Endothelial cell (in vitro differentiated cells): ENCODE results near the gene ITGB2. TPM values are rescaled to one million over a fixed set of nuclear protein-coding genes. Genes with fewer than 3 reads are reported as not detected.
"Not testable (repeated sequence)": the region's sequence is repeated elsewhere in the genome, so short reads cannot be mapped to it uniquely, and the experiment has no call there.

Experiments used
- DNase-seq: peaks from one replicate; pipeline ENCODE4 v3.0.0; 2021; ENCODE audit warnings: low spot score
- H3K27ac Mint-ChIP-seq: one replicate; pipeline ENCODE4 v1.8.0; 2021; ENCODE audit warnings: mixed read lengths, inconsistent platforms; ENCODE audit not compliant: unreplicated experiment
- H3K27me3 Mint-ChIP-seq: one replicate; pipeline ENCODE4 v1.8.0; 2021; ENCODE audit warnings: mild to moderate bottlenecking, moderate library complexity, mixed read lengths, inconsistent platforms; ENCODE audit not compliant: unreplicated experiment
- H3K36me3 Mint-ChIP-seq: one replicate; pipeline ENCODE4 v1.8.0; 2021; ENCODE audit warnings: mild to moderate bottlenecking, low read depth, mixed read lengths, inconsistent platforms; ENCODE audit not compliant: unreplicated experiment
- H3K4me1 Mint-ChIP-seq: one replicate; pipeline ENCODE4 v1.8.0; 2021; ENCODE audit warnings: mild to moderate bottlenecking, mixed read lengths, inconsistent platforms; ENCODE audit not compliant: unreplicated experiment
- H3K4me3 Mint-ChIP-seq: one replicate; pipeline ENCODE4 v1.8.0; 2021; ENCODE audit warnings: mild to moderate bottlenecking, mixed read lengths, inconsistent platforms; ENCODE audit not compliant: unreplicated experiment
- H3K9me3 Mint-ChIP-seq: one replicate; pipeline ENCODE4 v1.8.0; 2021; ENCODE audit warnings: mixed read lengths, inconsistent platforms; ENCODE audit not compliant: unreplicated experiment
- total RNA-seq: library from RNA; stranded (reverse); fragmentation: NEBNext Ultra II Directional; extraction: Animal tissue kit (Norgen Biotek cat#: 25700); gene quantifications from one replicate; pipeline ENCODE4 v1.2.1, GENCODE V29; 2021; ENCODE audit not compliant: unreplicated experiment
- TF ChIP-seq, protein P1 (sequence below): fragments of 200-600 bp; sonication (generic); IDR thresholded peaks from one replicate; pipeline ENCODE4 v1.5.0; 2021; ENCODE audit warnings: antibody characterized with exemption; ENCODE audit not compliant: unreplicated experiment

Gene ITGB2
- total RNA-seq, 1 donor from 2014 or later: 21.3 TPM

DNA sequence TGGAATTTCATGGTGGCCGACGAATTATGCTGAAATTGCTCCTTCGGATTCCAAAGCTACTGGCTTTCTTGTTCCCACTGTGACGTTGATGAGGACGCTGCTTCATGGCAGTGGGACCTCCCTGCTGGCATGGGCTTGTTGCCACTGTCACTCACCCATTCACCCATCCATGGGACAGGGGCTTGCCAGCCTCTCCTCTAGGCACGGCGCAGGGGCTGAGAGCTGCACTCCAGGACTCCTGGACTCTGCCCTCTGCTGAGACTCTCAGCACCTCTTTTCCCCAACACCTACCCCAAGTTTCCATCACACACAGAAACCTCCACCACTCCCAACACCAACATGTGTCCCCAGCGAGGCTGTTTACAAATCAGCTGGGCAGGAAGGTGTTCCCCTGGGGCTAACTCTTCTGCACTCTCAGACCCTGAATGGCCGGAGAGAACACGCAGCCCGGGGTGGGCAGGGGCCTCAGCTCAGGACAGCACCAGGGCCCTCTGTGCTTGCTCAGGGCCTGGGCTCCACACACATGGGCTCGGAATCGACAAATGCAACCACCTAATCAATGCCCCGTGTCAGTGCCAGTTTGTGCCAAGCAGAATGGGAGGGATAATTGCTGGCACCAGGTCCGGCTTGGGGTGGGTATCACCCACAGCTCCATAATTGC, 3.1 kb downstream of the ITGB2 start:
- H3K4me1 Mint-ChIP-seq: peaks cover 18% of the 10 kb centered on the region
- DNase-seq: no peak
- no peak overlapping the region for H3K4me3 Mint-ChIP-seq
- H3K9me3 Mint-ChIP-seq: no peaks in the 10 kb centered on the region
- H3K27ac Mint-ChIP-seq: no peak overlapping the region
- H3K27me3 Mint-ChIP-seq: peaks cover 9% of the 10 kb centered on the region
- H3K36me3 Mint-ChIP-seq: no peaks in the 10 kb centered on the region
- TF ChIP-seq, protein P1, sequence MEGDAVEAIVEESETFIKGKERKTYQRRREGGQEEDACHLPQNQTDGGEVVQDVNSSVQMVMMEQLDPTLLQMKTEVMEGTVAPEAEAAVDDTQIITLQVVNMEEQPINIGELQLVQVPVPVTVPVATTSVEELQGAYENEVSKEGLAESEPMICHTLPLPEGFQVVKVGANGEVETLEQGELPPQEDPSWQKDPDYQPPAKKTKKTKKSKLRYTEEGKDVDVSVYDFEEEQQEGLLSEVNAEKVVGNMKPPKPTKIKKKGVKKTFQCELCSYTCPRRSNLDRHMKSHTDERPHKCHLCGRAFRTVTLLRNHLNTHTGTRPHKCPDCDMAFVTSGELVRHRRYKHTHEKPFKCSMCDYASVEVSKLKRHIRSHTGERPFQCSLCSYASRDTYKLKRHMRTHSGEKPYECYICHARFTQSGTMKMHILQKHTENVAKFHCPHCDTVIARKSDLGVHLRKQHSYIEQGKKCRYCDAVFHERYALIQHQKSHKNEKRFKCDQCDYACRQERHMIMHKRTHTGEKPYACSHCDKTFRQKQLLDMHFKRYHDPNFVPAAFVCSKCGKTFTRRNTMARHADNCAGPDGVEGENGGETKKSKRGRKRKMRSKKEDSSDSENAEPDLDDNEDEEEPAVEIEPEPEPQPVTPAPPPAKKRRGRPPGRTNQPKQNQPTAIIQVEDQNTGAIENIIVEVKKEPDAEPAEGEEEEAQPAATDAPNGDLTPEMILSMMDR: no peak

DNA sequence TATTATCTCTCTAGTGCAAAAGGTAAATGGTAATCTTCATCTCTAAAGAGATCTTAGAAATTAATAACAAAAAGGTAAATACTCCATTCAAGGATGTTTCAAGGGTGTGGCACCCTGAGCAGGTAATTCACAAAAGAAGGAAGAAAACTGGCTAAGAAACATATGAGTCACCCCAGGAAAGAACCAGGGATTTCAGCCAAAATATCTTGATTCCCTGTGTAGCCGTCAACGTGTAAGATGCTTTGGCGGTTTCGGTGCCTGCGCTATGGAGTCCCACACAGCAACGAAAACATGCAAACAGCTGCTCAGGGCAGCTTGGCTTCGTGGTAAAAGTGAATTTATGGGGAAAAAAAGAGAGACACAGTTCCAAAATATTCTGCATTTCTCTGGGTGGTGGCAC, 3.7 kb downstream of the ITGB2 start:
- peaks cover 18% of the 10 kb centered on the region for H3K4me1 Mint-ChIP-seq
- TF ChIP-seq, protein P1: no peak
- no peak overlapping the region for H3K27ac Mint-ChIP-seq
- H3K36me3 Mint-ChIP-seq: no peaks in the 10 kb centered on the region
- peaks cover 9% of the 10 kb centered on the region for H3K27me3 Mint-ChIP-seq
- H3K4me3 Mint-ChIP-seq: no peak overlapping the region
- no peak for DNase-seq
- H3K9me3 Mint-ChIP-seq: no peaks in the 10 kb centered on the region

DNA sequence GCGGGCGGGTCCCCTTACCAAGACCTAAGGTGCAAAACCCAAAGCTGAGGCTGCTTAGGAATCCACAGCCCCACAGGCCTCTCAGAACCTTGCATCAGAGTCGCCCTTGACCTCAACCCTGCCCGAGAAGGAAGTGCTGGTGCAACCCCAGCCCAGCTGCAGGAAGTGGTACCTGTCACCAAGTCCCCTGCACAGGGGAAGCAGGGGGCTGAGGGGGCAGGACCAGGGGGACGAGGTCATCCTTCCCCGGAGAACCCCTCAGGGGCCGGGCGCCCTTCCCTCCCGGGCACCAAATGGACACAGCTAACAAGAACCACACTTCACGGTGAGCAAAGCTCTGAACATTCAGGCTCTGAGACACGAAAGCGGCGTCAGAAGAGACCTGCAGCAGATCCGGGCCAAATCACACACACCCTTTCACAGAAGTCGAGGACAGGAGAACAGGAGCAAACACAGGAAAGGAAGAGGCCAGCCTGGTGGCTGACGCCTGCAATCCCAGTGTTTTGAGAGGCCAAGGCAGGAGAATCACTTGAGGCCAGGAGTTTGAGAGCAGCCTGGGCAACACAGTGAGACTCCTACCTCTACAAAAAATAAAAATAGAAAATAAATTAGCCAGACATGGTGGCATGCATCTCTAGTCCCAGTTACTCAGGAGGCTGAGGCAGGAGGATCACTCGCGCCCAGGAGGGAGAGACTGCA, 6.4 kb downstream of the ITGB2 start:
- Mint-ChIP-seq H3K4me3 (no peak overlapping the region), H3K4me1 (peaks cover 10% of the 10 kb centered on the region), H3K27ac (no peak overlapping the region), H3K9me3 (no peaks in the 10 kb centered on the region), H3K36me3 (no peaks in the 10 kb centered on the region), H3K27me3 (peaks cover 7% of the 10 kb centered on the region)
- DNase-seq: no peak
- TF ChIP-seq, protein P1: no peak

DNA sequence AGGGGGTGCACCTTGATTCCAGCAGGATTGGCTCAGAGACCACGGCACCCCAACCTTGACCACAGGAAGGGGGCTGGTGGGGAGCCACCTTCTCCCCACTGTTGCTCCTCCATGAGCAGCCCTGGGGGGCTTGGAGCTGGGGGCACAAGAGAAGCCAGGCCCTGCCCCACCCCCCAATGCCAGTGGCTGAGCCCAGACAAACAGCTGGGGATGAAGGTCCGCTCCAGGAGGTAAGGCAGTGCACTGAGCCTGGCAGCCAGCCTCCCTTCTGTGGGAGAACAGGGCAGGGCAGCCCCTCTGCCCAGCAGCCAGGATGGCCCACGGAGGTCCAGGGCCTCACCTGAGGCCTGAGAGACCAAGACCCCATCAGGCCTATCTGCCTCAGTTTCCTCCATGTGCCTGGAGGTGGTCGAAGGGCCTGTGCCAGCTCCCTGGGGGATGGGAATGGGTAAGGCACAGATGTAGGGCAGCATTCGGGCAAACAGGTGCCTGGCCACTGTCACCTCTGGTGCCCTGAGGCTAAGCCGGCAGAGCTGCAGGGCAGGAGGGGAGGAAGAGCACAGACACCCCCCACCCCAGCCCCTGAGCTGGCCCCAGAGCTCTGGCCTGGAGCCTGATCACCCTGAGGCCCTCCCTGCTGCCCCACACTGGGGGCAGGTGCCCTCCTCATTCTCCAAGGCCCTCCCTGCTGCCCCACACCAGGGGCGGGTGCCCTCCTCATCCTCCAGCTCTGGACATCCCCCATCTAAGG, 7.1 kb downstream of the ITGB2 start:
- no peaks in the 10 kb centered on the region for H3K36me3 Mint-ChIP-seq
- H3K27me3 Mint-ChIP-seq: peaks cover 7% of the 10 kb centered on the region
- no peak for DNase-seq
- TF ChIP-seq, protein P1: no peak
- no peak overlapping the region for H3K4me3 Mint-ChIP-seq
- peaks cover 10% of the 10 kb centered on the region for H3K4me1 Mint-ChIP-seq
- no peak overlapping the region for H3K27ac Mint-ChIP-seq
- no peaks in the 10 kb centered on the region for H3K9me3 Mint-ChIP-seq

DNA sequence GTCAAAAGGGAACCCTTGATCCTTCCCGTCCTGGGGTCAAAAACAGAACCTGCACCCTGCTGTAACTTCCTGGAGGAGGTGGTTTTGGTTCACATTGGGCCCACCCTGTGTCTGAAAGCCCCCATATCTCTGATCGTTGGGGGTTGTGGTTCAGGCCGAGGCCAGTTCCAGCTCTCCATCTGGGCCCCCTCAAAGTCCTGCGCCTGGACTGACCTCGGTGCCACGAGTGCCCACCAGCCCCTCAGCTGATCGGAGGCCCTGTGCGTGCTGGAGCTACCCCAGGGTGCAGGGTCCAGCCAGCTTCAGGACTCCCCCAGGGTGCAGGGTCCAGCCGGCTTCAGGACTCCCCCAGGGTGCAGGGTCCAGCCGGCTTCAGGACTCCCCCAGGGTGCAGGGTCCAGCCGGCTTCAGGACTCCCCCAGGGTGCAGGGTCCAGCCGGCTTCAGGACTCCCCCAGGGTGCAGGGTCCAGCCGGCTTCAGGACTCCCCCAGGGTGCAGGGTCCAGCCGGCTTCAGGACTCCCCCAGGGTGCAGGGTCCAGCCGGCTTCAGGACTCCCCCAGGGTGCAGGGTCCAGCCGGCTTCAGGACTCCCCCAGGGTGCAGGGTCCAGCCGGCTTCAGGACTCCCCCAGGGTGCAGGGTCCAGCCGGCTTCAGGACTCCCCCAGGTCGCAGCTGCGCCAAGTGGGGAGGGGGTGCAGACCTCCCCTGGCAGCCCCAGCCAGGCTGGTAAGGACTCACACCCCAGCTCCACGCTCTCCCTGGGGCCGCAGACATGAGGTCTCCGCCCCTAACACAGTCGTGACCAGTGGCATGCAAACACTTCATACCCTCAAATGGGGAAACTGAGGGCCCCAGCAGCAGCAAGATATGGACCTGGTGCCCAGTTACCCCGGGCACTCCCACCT, 7.9 kb downstream of the ITGB2 start:
- not testable (repeated sequence) for DNase-seq, H3K36me3 Mint-ChIP-seq, H3K4me1 Mint-ChIP-seq, H3K4me3 Mint-ChIP-seq, H3K27me3 Mint-ChIP-seq, H3K27ac Mint-ChIP-seq, H3K9me3 Mint-ChIP-seq
